IMR-90 (cell line): ENCODE data around the gene SLIT3. TPM values are rescaled to one million over a fixed set of nuclear protein-coding genes. Genes with fewer than 3 reads are reported as not detected.
"Not testable (repeated sequence)": the region's sequence is repeated elsewhere in the genome, so short reads cannot be mapped to it uniquely, and the experiment has no call there.

Experiments used
- ATAC-seq: fragments of 200-7000 bp; cut with Tn5 transposase; 2 replicates; pipeline ENCODE4 v1.9.1; 2020; ENCODE audit warnings: low read depth, mild to moderate bottlenecking, moderate library complexity
- BruUV-seq: library from RNA; stranded (reverse); fragments of 400-500 nt; replicated peaks from 2 replicates; lab custom pipeline; 2021; lab: Mats Ljungman, UMichigan
- CTCF ChIA-PET: fragments of 300-600 bp; formaldehyde crosslinking; extraction: SDS; loops from one replicate; lab custom pipeline; 2021; ENCODE audit warnings: antibody characterized with exemption; lab: Yijun Ruan, JAX
- POLR2A ChIA-PET: fragments of 300-600 bp; sonication (Branson Sonifier 250); formaldehyde crosslinking; loops from one replicate; lab custom pipeline; 2022; ENCODE audit warnings: antibody characterized with exemption; ENCODE audit not compliant: unreplicated experiment; lab: Charles Lee
- DNase-seq: peaks from one replicate; pipeline ENCODE4 v3.0.0; 2013
- H2AFZ ChIP-seq: replicated peaks from 2 replicates; pipeline ENCODE3; 2013; ENCODE audit warnings: low read length, mild to moderate bottlenecking; ENCODE audit not compliant: poor library complexity
- H2AK5ac ChIP-seq: 2 replicates; pipeline ENCODE4 v1.6.1; 2013; ENCODE audit warnings: low read depth, low read length, inconsistent platforms
- H2AK9ac ChIP-seq: replicated peaks from 2 replicates; pipeline ENCODE3; 2013; ENCODE audit warnings: mild to moderate bottlenecking, low read depth, low read length, moderate library complexity; ENCODE audit not compliant: poor library complexity
- H2BK120ac ChIP-seq: 2 replicates; pipeline ENCODE4 v1.6.1; 2013; ENCODE audit warnings: low read depth, low read length, inconsistent platforms
- H2BK15ac ChIP-seq: 3 replicates; pipeline ENCODE4 v1.6.1; 2013; ENCODE audit warnings: low read depth, low read length, inconsistent platforms
- H2BK20ac ChIP-seq: 2 replicates; pipeline ENCODE4 v1.6.1; 2013; ENCODE audit warnings: low read depth, mild to moderate bottlenecking, inconsistent platforms, low read length, moderate library complexity
- H2BK5ac ChIP-seq: 2 replicates; pipeline ENCODE4 v1.6.1; 2013; ENCODE audit warnings: mild to moderate bottlenecking, low read depth, low read length, inconsistent platforms; ENCODE audit not compliant: poor library complexity, severe bottlenecking
- H3K14ac ChIP-seq: replicated peaks from 2 replicates; pipeline ENCODE4 v1.6.1; 2013; ENCODE audit warnings: low read depth, low read length, inconsistent platforms
- H3K18ac ChIP-seq: 2 replicates; pipeline ENCODE4 v1.6.1; 2013; ENCODE audit warnings: low read depth, low read length, control low read depth
- H3K23ac ChIP-seq: 2 replicates; pipeline ENCODE4 v1.6.1; 2013; ENCODE audit warnings: low read depth, low read length, inconsistent platforms
- H3K27ac ChIP-seq: 2 replicates; pipeline ENCODE4 v1.5.1; 2013; ENCODE audit warnings: mild to moderate bottlenecking, control low read depth, low read length; ENCODE audit not compliant: insufficient read depth
- H3K27me3 ChIP-seq: 2 replicates; pipeline ENCODE4 v1.6.1; 2013; ENCODE audit warnings: low read length; ENCODE audit not compliant: control insufficient read depth, insufficient read depth
- H3K36me3 ChIP-seq: 2 replicates; pipeline ENCODE4 v1.6.1; 2013; ENCODE audit warnings: low read length, mixed read lengths; ENCODE audit not compliant: control insufficient read depth, insufficient read depth
- H3K4ac ChIP-seq: 2 replicates; pipeline ENCODE4 v1.6.1; 2013; ENCODE audit warnings: low read depth, low read length, inconsistent platforms
- H3K4me1 ChIP-seq: 2 replicates; pipeline ENCODE4 v1.6.1; 2013; ENCODE audit warnings: low read length, mixed read lengths; ENCODE audit not compliant: control insufficient read depth, insufficient read depth
- H3K4me2 ChIP-seq: 2 replicates; pipeline ENCODE4 v1.6.1; 2013; ENCODE audit warnings: low read depth, mild to moderate bottlenecking, control low read depth, low read length, moderate library complexity
- H3K4me3 ChIP-seq: 2 replicates; pipeline ENCODE4 v1.5.1; 2013; ENCODE audit warnings: low read depth, mild to moderate bottlenecking, control low read depth, low read length, moderate library complexity; ENCODE audit not compliant: insufficient read depth
- H3K56ac ChIP-seq: 2 replicates; pipeline ENCODE4 v1.6.1; 2013; ENCODE audit warnings: low read length, inconsistent platforms; ENCODE audit not compliant: insufficient read depth; ENCODE audit errors: extremely low read depth
- H3K79me1 ChIP-seq, 2 experiments: 2 replicates each; pipeline ENCODE4 v1.6.1; 2013; ENCODE audit warnings: low read length in 2 of 2, inconsistent platforms in 1 of 2, low read depth in 1 of 2
- H3K9ac ChIP-seq: 2 replicates; pipeline ENCODE4 v1.6.1; 2013; ENCODE audit warnings: low read depth, low read length, control low read depth
- H3K9me1 ChIP-seq: 2 replicates; pipeline ENCODE4 v1.6.1; 2013; ENCODE audit warnings: low read length, inconsistent platforms; ENCODE audit not compliant: insufficient read depth
- H3K9me3 ChIP-seq: 2 replicates; pipeline ENCODE4 v1.6.1; 2013; ENCODE audit warnings: low read length; ENCODE audit not compliant: control insufficient read depth, insufficient read depth
- H4K20me1 ChIP-seq: 2 replicates; pipeline ENCODE4 v1.6.1; 2013; ENCODE audit warnings: low read length, inconsistent platforms; ENCODE audit not compliant: insufficient read depth
- H4K5ac ChIP-seq: 2 replicates; pipeline ENCODE4 v1.6.1; 2013; ENCODE audit warnings: mild to moderate bottlenecking, low read depth, low read length, control low read depth
- H4K8ac ChIP-seq, 2 experiments: 2 replicates each; pipeline ENCODE4 v1.6.1; 2013; ENCODE audit warnings: low read depth in 2 of 2, low read length in 2 of 2, control low read depth in 1 of 2, inconsistent platforms in 1 of 2
- H4K91ac ChIP-seq: 2 replicates; pipeline ENCODE4 v1.6.1; 2013; ENCODE audit warnings: low read depth, low read length, inconsistent platforms; ENCODE audit not compliant: insufficient read depth
- BHLHE40 ChIP-seq: fragments of 150-350 bp; IDR thresholded peaks from 2 replicates; pipeline ENCODE4 v1.6.1; 2016; ENCODE audit warnings: mild to moderate bottlenecking, low read depth, low read length
- CEBPB ChIP-seq: IDR thresholded peaks from 2 replicates; pipeline ENCODE4 v1.6.1; 2012; ENCODE audit warnings: low read depth, low read length, improper control_type of control experiment
- WGBS, 2 experiments: methylation state at CpG; one replicate each; pipeline versions ENCODE4 v1.1.5 to v1.1.7; 2013; ENCODE audit warnings: missing lambda C conversion rate in 2 of 2; ENCODE audit not compliant: insufficient read length in 1 of 2; ENCODE audit errors: extremely low coverage in 2 of 2; 5-methylcytosine and 5-hydroxymethylcytosine counted together
- dilution Hi-C: fragments of 300-500 bp; cut with HindIII; formaldehyde crosslinking; loops from one replicate; pipeline ENCODE4 v1.14.3; 2018; ENCODE audit warnings: low sequenced_read_pairs; ENCODE audit not compliant: unreplicated experiment
- in situ Hi-C: fragments of 300-500 bp; cut with MboI; formaldehyde crosslinking; loops from 3 replicates; pipeline ENCODE4 v1.14.3; 2019; ENCODE audit warnings: low sequenced_read_pairs, inconsistent platforms, mixed read lengths
- intact Hi-C: fragments of 100-400 bp; cut with micrococcal nuclease; formaldehyde crosslinking; loops from 2 replicates; pipeline ENCODE4 v1.10.0; 2022
- polyA plus RNA-seq, 3 experiments: library from polyadenylated mRNA; depleted of rRNA; stranded (reverse); fragments of >200 nt; gene quantifications; 2 replicates each; pipeline ENCODE4 v1.2.3, GENCODE V29; 2012; ENCODE audit warnings: low replicate concordance in 1 of 3
- total RNA-seq: library from RNA; depleted of rRNA; stranded (reverse); fragments of >200 nt; gene quantifications from 2 replicates; pipeline ENCODE4 v1.2.3, GENCODE V29; 2012

SLIT3 gene
- total and polyA plus RNA-seq, 2 of the 4 experiments (the other 2 are of a cell fraction): 0.18 to 0.50 TPM

DNA sequence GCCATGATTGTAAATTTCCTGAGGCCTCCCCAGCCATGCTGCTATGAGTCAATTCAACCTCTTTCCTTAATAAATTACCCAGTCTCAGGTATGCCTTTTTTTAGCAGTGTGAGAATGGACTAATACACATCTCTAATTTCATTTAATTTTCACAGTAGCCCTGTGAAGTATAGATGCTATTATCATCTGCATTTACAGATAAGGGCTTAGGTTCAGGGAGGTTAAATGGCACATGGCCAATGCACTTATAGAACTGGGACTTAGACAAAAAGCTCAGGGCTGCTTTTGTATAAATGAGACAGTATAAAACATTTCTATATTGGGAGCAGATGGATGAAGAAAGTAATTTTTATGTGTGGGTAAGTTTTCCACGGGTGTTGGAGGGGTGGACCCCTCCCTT lies 658.9 kb downstream of the SLIT3 start:
- Histone ChIP-seq H2AK5ac (no peak overlapping the region), H3K4me1 (no peaks in the 10 kb centered on the region), H3K9me1 (no peaks in the 10 kb centered on the region), H3K9ac (no peak overlapping the region), H4K91ac (no peak overlapping the region), H3K23ac (no peak overlapping the region), H3K36me3 (no peaks in the 10 kb centered on the region), H2BK120ac (no peak overlapping the region), H4K20me1 (no peaks in the 10 kb centered on the region), H2BK20ac (no peak overlapping the region), H3K18ac (no peak overlapping the region), H3K27me3 (no peaks in the 10 kb centered on the region), H4K5ac (no peak overlapping the region), H2BK15ac (no peak overlapping the region), H3K56ac (no peak overlapping the region), H2AK9ac (no peak overlapping the region), H3K4me2 (no peak overlapping the region), H3K9me3 (no peaks in the 10 kb centered on the region), H2AFZ (no peak overlapping the region), H3K27ac (no peak overlapping the region), H4K8ac (no peak overlapping the region), H3K79me1 (no peaks in the 10 kb centered on the region), H2BK5ac (no peak overlapping the region), H3K4ac (no peak overlapping the region), H3K4me3 (no peak overlapping the region), H3K14ac (no peak overlapping the region)
- no peak for ATAC-seq
- POLR2A ChIA-PET: no interaction called here
- intact Hi-C loops: no loop called here
- BruUV-seq: no TSS peak
- DNase-seq: no peak
- TF ChIP-seq BHLHE40 (no peak), CEBPB (no peak)
- CTCF ChIA-PET: no interaction called here
- dilution Hi-C loops: no loop called here
- in situ Hi-C loops: no loop called here
- no CpG with 5 or more reads among the region's 1 CpG for WGBS, 2 experiments

GRCh38 chr5:168638846-168639245 lies 662.1 kb downstream of the SLIT3 start:
- H3K9me1 ChIP-seq, H3K23ac ChIP-seq, H2AFZ ChIP-seq, H3K4me2 ChIP-seq, H2AK9ac ChIP-seq, H4K5ac ChIP-seq, H3K18ac ChIP-seq, H2BK120ac ChIP-seq, POLR2A ChIA-PET, intact Hi-C loops, dilution Hi-C loops, H3K4me1 ChIP-seq, H3K14ac ChIP-seq, H2BK15ac ChIP-seq, H2BK20ac ChIP-seq, H3K4me3 ChIP-seq, H2AK5ac ChIP-seq, H4K20me1 ChIP-seq, ATAC-seq, H3K27ac ChIP-seq, H2BK5ac ChIP-seq, H3K9ac ChIP-seq, DNase-seq, H3K36me3 ChIP-seq, in situ Hi-C loops, H3K79me1 ChIP-seq, CTCF ChIA-PET, H3K9me3 ChIP-seq, H4K91ac ChIP-seq, H4K8ac ChIP-seq, BruUV-seq, H3K27me3 ChIP-seq, H3K4ac ChIP-seq, H3K56ac ChIP-seq: not testable (repeated sequence)
- no CpG with 5 or more reads among the region's 3 CpGs for WGBS, 2 experiments
